ENCODE results near the gene BPIFB1.

Gene BPIFB1, protein sequence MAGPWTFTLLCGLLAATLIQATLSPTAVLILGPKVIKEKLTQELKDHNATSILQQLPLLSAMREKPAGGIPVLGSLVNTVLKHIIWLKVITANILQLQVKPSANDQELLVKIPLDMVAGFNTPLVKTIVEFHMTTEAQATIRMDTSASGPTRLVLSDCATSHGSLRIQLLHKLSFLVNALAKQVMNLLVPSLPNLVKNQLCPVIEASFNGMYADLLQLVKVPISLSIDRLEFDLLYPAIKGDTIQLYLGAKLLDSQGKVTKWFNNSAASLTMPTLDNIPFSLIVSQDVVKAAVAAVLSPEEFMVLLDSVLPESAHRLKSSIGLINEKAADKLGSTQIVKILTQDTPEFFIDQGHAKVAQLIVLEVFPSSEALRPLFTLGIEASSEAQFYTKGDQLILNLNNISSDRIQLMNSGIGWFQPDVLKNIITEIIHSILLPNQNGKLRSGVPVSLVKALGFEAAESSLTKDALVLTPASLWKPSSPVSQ

DNA sequence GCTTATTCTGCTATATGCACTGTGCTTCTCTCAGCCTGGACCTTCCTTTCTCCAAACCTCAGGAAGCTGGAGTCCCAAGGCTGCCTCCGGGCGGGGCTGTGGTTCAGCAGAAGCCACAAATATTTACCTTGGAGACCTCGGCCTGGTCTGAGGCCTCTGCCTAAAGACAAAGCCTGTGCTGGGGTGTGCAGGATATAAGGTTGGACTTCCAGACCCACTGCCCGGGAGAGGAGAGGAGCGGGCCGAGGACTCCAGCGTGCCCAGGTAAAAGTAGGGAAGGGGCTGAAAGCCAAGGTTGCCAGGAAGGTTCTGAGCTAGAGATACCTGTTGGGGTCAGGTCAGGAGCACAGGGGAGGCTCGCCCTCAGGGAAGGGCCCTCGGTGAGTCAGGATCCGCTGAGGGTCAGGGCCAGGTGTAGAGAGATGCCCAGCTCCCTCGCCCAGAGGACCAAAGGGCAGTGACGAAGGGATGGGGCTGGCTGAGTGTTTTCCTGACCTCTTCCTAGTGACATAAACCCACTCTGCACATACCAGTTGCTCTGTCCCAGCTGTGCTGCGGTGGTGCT lies at the start of gene BPIFB1:
TSS of gene BPIFB1 (plus strand) at position 224 of the 565 bp plus-strand sequence. CDS start 2,860 bp downstream, outside the sequence.
- H3K4me3 ChIP-seq (ENCODE audit: low read depth, low read length) = no peak within 1 kb of the TSS
- TF ChIP-seq, protein P1, sequence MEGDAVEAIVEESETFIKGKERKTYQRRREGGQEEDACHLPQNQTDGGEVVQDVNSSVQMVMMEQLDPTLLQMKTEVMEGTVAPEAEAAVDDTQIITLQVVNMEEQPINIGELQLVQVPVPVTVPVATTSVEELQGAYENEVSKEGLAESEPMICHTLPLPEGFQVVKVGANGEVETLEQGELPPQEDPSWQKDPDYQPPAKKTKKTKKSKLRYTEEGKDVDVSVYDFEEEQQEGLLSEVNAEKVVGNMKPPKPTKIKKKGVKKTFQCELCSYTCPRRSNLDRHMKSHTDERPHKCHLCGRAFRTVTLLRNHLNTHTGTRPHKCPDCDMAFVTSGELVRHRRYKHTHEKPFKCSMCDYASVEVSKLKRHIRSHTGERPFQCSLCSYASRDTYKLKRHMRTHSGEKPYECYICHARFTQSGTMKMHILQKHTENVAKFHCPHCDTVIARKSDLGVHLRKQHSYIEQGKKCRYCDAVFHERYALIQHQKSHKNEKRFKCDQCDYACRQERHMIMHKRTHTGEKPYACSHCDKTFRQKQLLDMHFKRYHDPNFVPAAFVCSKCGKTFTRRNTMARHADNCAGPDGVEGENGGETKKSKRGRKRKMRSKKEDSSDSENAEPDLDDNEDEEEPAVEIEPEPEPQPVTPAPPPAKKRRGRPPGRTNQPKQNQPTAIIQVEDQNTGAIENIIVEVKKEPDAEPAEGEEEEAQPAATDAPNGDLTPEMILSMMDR (IDR thresholded peaks at IDR 0.05; ENCODE audit: low read depth, low read length, missing control alignments) = no peak
- in situ Hi-C loops (cut with HindIII; ENCODE audit: low sequenced_read_pairs) = no loop called here
- no peak for DNase-seq (ENCODE audit: low read depth)

DNA sequence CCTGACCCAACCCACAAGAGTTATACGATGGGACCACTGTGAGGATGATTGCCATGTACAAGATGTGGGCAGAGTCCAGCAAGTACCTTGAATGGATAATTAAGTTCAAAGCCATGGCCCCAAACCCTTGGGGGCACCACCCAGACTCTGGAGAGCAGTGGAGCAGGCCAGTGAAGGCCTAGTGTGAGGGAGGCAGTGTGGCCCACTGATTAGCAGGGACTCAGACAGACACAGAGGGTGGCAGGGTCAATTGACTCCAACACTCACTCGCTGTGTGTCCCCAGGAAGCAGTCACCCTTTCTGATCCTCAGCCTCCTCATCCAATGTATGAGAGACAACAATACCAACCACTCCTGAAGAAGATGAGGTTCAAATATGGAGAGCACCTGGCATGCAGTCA lies 49.0 kb upstream of the BPIFB1 start:
- no peak overlapping the region for H3K4me3 ChIP-seq (ENCODE audit: low read depth, low read length)
- TF ChIP-seq, protein P1 (IDR thresholded peaks at IDR 0.05; ENCODE audit: low read depth, low read length, missing control alignments) = no peak
- in situ Hi-C loops (cut with HindIII; ENCODE audit: low sequenced_read_pairs) = no loop called here
- no peak for DNase-seq (ENCODE audit: low read depth)

DNA sequence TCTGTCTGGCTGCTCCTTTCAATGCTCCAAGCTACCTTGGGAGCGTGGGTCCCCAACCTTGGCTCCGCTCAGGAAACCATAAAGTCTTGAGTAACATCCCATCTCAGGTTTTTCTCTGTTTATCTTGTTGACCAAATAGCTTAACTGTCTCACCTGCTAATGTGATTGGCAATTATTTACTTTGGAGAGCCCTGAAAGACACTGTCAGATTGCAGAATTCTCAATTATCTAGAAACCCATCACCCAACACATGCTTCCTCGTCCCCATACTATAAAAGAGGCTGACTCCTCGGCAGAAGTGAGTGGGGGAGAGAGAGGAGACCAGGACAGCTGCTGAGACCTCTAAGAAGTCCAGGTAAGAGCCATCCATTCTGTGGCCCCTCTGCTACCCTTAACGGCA lies 47.3 kb upstream of the BPIFB1 start, which contains the start of gene BPIFA1:
TSS of gene BPIFA1 (plus strand) at position 301 of the 400 bp plus-strand sequence. CDS start 1,716 bp downstream, outside the sequence.
- in situ Hi-C loops (cut with HindIII; ENCODE audit: low sequenced_read_pairs) = loop anchor here (5.0 kb wide), 1 partner anchor 103 kb away; no protein-coding TSS in a partner anchor
- H3K4me3 ChIP-seq (ENCODE audit: low read depth, low read length) = no peak within 1 kb of the TSS
- no peak for DNase-seq (ENCODE audit: low read depth)
- TF ChIP-seq, protein P1 (IDR thresholded peaks at IDR 0.05; ENCODE audit: low read depth, low read length, missing control alignments) = no peak

DNA sequence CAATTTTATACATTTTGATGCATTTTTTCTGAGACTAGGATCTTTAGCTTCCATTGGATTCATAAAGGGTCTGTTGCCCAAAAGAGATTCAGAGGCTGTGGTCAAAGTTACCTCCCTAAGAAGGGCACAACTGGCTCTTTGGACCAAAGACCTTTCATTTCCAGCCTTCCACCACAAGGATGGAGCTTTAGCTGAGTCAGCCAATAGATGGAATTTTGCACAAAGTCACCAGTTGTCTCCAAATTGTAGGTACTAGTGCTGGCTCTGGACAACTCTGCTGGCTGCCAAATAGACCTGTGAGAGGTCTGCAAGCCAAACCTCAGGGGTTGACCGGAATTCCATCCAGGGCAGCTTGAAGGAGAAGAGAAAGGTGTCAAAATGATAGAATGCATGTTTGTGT lies 46.7 kb upstream of the BPIFB1 start:
- in situ Hi-C loops (cut with HindIII; ENCODE audit: low sequenced_read_pairs) = loop anchor here (5.0 kb wide), 1 partner anchor 104 kb away; no protein-coding TSS in a partner anchor
- no peak overlapping the region for H3K4me3 ChIP-seq (ENCODE audit: low read depth, low read length)
- TF ChIP-seq, protein P1 (IDR thresholded peaks at IDR 0.05; ENCODE audit: low read depth, low read length, missing control alignments) = no peak
- DNase-seq (ENCODE audit: low read depth) = no peak

GRCh38 chr20:33237989-33238388 lies 45.0 kb upstream of the BPIFB1 start:
- in situ Hi-C loops (cut with HindIII; ENCODE audit: low sequenced_read_pairs) = loop anchor here (5.0 kb wide), 1 partner anchor 106 kb away; no protein-coding TSS in a partner anchor
- H3K4me3 ChIP-seq (ENCODE audit: low read depth, low read length) = no peak overlapping the region
- no peak for DNase-seq (ENCODE audit: low read depth)
- TF ChIP-seq, protein P1 (IDR thresholded peaks at IDR 0.05; ENCODE audit: low read depth, low read length, missing control alignments) = no peak

GRCh38 chr20:33239418-33239817 lies 43.6 kb upstream of the BPIFB1 start:
- in situ Hi-C loops (cut with HindIII; ENCODE audit: low sequenced_read_pairs) = loop anchor here (5.0 kb wide), 1 partner anchor 107 kb away; no protein-coding TSS in a partner anchor
- TF ChIP-seq, protein P1 (IDR thresholded peaks at IDR 0.05; ENCODE audit: low read depth, low read length, missing control alignments) = no peak
- no peak overlapping the region for H3K4me3 ChIP-seq (ENCODE audit: low read depth, low read length)
- DNase-seq (ENCODE audit: low read depth) = no peak
